Sigmoid colon (tissue), 7 donors: ENCODE results near the gene CALY. TPM values are rescaled to one million over a fixed set of nuclear protein-coding genes. Genes with fewer than 3 reads are reported as not detected.

Experiments used
- DNase-seq: peaks from one replicate; pipeline ENCODE4 v3.0.0-alpha.2; 2019
- H3K27ac ChIP-seq, 4 donors: fragments of 200-600 bp; sonication (generic); one replicate each; pipeline ENCODE4 v1.5.1; 2016 to 2019; ENCODE audit warnings: mild to moderate bottlenecking in 1 of 4
- H3K27me3 ChIP-seq, 3 donors: fragments of 200-600 bp; sonication (generic); one replicate each; pipeline ENCODE4 v1.5.1; 2019; ENCODE audit warnings: mild to moderate bottlenecking in 1 of 3
- H3K36me3 ChIP-seq, 4 donors: fragments of 200-600 bp; sonication (generic); one replicate each; pipeline ENCODE4 v1.5.1; 2016 to 2019
- H3K4me1 ChIP-seq, 4 donors: fragments of 200-600 bp; sonication (generic); one replicate each; pipeline ENCODE4 v1.5.1; 2017 to 2019
- H3K4me3 ChIP-seq, 4 donors: fragments of 200-600 bp; sonication (generic); one replicate each; pipeline ENCODE4 v1.5.1; 2017 to 2019; ENCODE audit warnings: mild to moderate bottlenecking in 2 of 4, moderate library complexity in 1 of 4
- H3K9me3 ChIP-seq, 4 donors: fragments of 200-600 bp in 3 of 4; sonication (generic) in 3 of 4; one replicate each; pipeline versions ENCODE4 v1.5.1 to v1.6.1; 2013 to 2019
- EP300 ChIP-seq, 4 donors: sonication (generic); formaldehyde crosslinking; IDR thresholded peaks; one replicate each; pipeline ENCODE4 v1.6.1; 2017; ENCODE audit warnings: antibody characterized with exemption in 4 of 4
- POLR2A ChIP-seq, 2 donors: fragments of 450-650 bp; IDR thresholded peaks; one replicate each; pipeline ENCODE4 v1.6.1; 2016; ENCODE audit warnings: antibody characterized with exemption in 2 of 2, mild to moderate bottlenecking in 2 of 2, moderate library complexity in 2 of 2
- POLR2AphosphoS5 ChIP-seq, 4 donors: sonication (generic); formaldehyde crosslinking; IDR thresholded peaks; one replicate each; pipeline ENCODE4 v1.6.1; 2017; ENCODE audit warnings: antibody characterized with exemption in 4 of 4
- WGBS, 2 donors: extraction: QIAGEN DNeasy Blood & Tissue Kit; methylation state at CpG; one replicate each; pipeline ENCODE4 v1.1.7; 2013; 5-methylcytosine and 5-hydroxymethylcytosine counted together
- intact Hi-C: fragments of 100-400 bp; cut with DNase I; formaldehyde crosslinking; loops from one replicate; pipeline ENCODE4 v1.15.1; 2023
- polyA plus RNA-seq, 3 donors: library from polyadenylated mRNA; stranded (reverse); fragments of 200-250 nt; gene quantifications; one replicate each; pipeline ENCODE4 v1.2.3, GENCODE V29; 2013
- total RNA-seq, 4 donors: library from RNA; depleted of rRNA; stranded (reverse); fragments of >200 nt; gene quantifications; one replicate each; pipeline ENCODE4 v1.1.0, GENCODE V29; 2016
- TF ChIP-seq, protein P1 (sequence below), 4 experiments: fragments of 450-650 bp in 3 of 4; fragments of 200-600 bp in 1 of 4; IDR thresholded peaks; one replicate each; pipeline ENCODE4 v1.5.1; 2016 to 2019; ENCODE audit warnings: antibody characterized with exemption in 4 of 4, mild to moderate bottlenecking in 3 of 4, moderate library complexity in 2 of 4
- donor health status: healthy with polysubstance abuse.
- donor health status: Bipolar disorder and iron deficiency.
- donor health status: healthy.

CALY gene
- total and polyA plus RNA-seq, 7 donors, result 1.3 to 6.8 (median 5.0) TPM; not detected in 2

DNA sequence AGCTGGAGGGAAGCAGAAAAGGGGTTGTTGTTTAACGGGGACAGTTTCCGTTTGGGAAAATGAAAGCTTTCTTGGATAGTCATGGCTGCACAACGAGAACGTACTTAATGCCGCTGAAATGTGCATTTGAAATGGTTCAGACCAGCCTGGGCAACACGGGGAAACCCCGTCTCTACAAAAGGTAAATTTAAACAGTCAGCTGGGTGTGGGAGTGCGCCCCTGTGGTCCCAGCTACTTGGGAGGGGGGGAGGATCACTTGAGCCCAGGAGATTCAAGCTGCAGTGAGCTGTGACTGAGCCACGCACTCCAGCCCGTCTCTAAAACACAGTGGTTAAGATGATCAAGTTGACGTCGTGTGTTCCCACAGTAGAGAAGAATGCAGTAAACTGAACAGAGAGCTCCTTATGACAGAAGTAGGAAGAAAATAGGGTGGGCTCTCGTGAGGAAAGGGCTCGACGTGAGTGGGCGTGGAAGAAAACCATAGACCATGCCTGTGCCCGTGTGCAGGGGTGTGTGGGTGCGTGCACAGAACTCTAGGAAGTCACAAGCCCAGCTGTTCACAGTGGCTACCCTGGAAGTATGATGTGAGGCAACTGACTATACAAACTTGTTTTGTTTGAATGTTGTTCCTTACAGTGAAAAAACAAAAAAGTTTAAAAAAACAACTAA lies 25.2 kb upstream of the CALY start:
- 71 to 83% methylated on average over 18 of the region's 18 CpGs for WGBS, 2 donors
- H3K36me3 ChIP-seq, result peaks cover 16 to 55% (median 26%) of the 10 kb centered on the region in 4 donors

DNA sequence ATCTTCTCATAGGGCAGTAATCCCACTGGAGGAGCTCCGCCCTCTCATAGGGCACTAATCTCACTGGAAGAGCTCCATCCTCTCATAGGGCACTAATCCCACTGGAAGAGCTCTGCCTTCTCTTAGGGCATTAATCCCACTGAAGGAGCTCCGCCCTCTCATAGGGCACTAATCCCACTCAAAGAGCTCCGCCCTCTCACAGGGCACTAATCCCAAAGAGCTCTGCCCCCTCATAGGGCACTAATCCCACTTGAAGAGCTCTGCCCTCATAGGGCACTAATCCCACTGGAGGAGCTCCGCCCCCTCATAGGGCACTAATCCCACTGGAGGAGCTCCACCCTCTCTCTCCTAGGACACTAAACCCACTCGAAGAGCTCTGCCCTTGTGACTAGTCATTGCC lies 24.5 kb upstream of the CALY start:
- Histone ChIP-seq H3K27ac (no peak overlapping the region), H3K27me3 (peaks cover 3 to 16% (median 10%) of the 10 kb centered on the region in 3 donors), H3K9me3 (no peaks in the 10 kb centered on the region), H3K36me3 (peaks cover 9 to 48% (median 19%) of the 10 kb centered on the region in 4 donors), H3K4me1 (peaks cover 0 to 16% (median 16%) of the 10 kb centered on the region in 4 donors), H3K4me3 (no peak overlapping the region)
- WGBS, 2 donors, result 89 to 93% methylated on average over 5 of the region's 5 CpGs
- TF ChIP-seq, protein P1, sequence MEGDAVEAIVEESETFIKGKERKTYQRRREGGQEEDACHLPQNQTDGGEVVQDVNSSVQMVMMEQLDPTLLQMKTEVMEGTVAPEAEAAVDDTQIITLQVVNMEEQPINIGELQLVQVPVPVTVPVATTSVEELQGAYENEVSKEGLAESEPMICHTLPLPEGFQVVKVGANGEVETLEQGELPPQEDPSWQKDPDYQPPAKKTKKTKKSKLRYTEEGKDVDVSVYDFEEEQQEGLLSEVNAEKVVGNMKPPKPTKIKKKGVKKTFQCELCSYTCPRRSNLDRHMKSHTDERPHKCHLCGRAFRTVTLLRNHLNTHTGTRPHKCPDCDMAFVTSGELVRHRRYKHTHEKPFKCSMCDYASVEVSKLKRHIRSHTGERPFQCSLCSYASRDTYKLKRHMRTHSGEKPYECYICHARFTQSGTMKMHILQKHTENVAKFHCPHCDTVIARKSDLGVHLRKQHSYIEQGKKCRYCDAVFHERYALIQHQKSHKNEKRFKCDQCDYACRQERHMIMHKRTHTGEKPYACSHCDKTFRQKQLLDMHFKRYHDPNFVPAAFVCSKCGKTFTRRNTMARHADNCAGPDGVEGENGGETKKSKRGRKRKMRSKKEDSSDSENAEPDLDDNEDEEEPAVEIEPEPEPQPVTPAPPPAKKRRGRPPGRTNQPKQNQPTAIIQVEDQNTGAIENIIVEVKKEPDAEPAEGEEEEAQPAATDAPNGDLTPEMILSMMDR (IDR thresholded peaks at IDR 0.05), result no peak
- TF ChIP-seq POLR2AphosphoS5 (IDR thresholded peaks at IDR 0.05) (no peak), POLR2A (IDR thresholded peaks at IDR 0.05) (no peak), EP300 (IDR thresholded peaks at IDR 0.05) (no peak)
- intact Hi-C loops, result no loop called here
- DNase-seq, result no peak

More for the DNA sequence above, 25.2 kb upstream of the CALY start:
- Histone ChIP-seq H3K9me3 (no peaks in the 10 kb centered on the region), H3K27ac (no peak overlapping the region), H3K27me3 (peaks cover 3 to 9% (median 3%) of the 10 kb centered on the region in 3 donors), H3K4me1 (peaks cover 0 to 10% (median 9%) of the 10 kb centered on the region in 4 donors), H3K4me3 (no peak overlapping the region)
- no peak for DNase-seq
- TF ChIP-seq, protein P1 (IDR thresholded peaks at IDR 0.05), result no peak
- no peak for TF ChIP-seq POLR2A (IDR thresholded peaks at IDR 0.05)
- no peak for TF ChIP-seq EP300 (IDR thresholded peaks at IDR 0.05)
- TF ChIP-seq POLR2AphosphoS5 (IDR thresholded peaks at IDR 0.05), result no peak
- intact Hi-C loops, result no loop called here

DNA sequence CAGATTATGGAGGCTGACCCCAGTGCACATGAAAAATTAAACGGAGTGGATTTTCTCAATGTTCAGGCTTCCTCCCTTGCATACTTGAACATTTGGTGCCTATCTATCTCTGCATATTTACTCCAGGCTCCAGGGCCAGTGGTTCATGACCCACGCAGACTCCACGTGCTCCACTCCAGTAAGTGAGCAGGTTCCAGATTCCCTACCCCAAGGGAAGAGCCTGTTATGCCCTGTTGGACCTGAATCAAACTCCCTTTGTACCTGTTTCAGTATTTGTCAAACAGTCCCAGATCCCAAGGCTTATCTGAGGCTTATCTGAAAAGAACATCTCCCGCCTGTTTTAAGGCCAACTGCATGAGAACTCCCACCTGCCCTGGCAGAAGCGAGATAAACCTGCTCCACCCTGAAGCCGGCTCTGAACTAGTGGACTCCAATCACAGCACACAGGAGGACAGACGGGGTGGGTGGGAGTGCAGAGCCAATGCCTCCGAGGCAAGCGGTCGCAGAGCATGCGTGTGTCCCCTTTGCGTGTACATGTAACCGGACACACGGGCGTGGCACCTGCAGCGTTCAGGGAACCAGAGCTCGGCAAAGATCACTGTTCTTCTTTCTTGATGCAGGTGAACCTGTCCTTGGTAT lies 23.4 kb upstream of the CALY start:
- intact Hi-C loops, result no loop called here
- Histone ChIP-seq H3K36me3 (peaks cover 9 to 37% (median 11%) of the 10 kb centered on the region in 4 donors), H3K27ac (no peak overlapping the region), H3K27me3 (peaks cover 3 to 27% (median 16%) of the 10 kb centered on the region in 3 donors), H3K4me1 (peaks cover 0 to 18% (median 16%) of the 10 kb centered on the region in 4 donors), H3K4me3 (no peak overlapping the region), H3K9me3 (no peaks in the 10 kb centered on the region)
- no peak for DNase-seq
- WGBS, 2 donors, result 21 to 73% methylated on average over 17 of the region's 17 CpGs
- no peak for TF ChIP-seq POLR2A (IDR thresholded peaks at IDR 0.05)
- no peak for TF ChIP-seq POLR2AphosphoS5 (IDR thresholded peaks at IDR 0.05)
- TF ChIP-seq, protein P1 (IDR thresholded peaks at IDR 0.05), result no peak

- WGBS, 2 donors, result 18 to 54% methylated on average over 6 of the region's 6 CpGs
- no peak overlapping the region for H3K27ac ChIP-seq
- peaks cover 5 to 31% (median 8%) of the 10 kb centered on the region in 4 donors for H3K36me3 ChIP-seq
- H3K4me3 ChIP-seq, result no peak overlapping the region
- DNase-seq, result no peak
- intact Hi-C loops, result no loop called here
- H3K9me3 ChIP-seq, result no peaks in the 10 kb centered on the region
- peaks cover 0 to 18% (median 16%) of the 10 kb centered on the region in 4 donors for H3K4me1 ChIP-seq
- peaks cover 3 to 32% (median 20%) of the 10 kb centered on the region in 3 donors for H3K27me3 ChIP-seq
- TF ChIP-seq EP300 (IDR thresholded peaks at IDR 0.05) (no peak), POLR2AphosphoS5 (IDR thresholded peaks at IDR 0.05) (no peak), POLR2A (IDR thresholded peaks at IDR 0.05) (no peak)
- TF ChIP-seq, protein P1 (IDR thresholded peaks at IDR 0.05), result no peak
These were observed 22.9 kb upstream of the CALY start for GRCh38 chr10:133359554-133359971.
